HepG2 (cell line): ENCODE results near the gene MLST8. TPM values are rescaled to one million over a fixed set of nuclear protein-coding genes. Genes with fewer than 3 reads are reported as not detected.

Source experiments
- ATF5 ChIP-seq: sonication (generic); formaldehyde crosslinking; IDR thresholded peaks from 2 replicates; pipeline ENCODE4 v1.4.0; 2020; ENCODE audit warnings: mild to moderate bottlenecking, low read depth, missing genetic modification reagents
- ATM ChIP-seq: fragments of 450-650 bp; IDR thresholded peaks from 2 replicates; pipeline ENCODE4 v1.7.1; 2017; ENCODE audit warnings: mild to moderate bottlenecking, borderline replicate concordance
- BCL3 ChIP-seq: sonication (generic); formaldehyde crosslinking; IDR thresholded peaks from 2 replicates; pipeline ENCODE4 v1.5.1; 2020; ENCODE audit warnings: mild to moderate bottlenecking, missing genetic modification reagents, moderate library complexity
- CHD4 ChIP-seq: fragments of 200-600 bp; sonication (generic); IDR thresholded peaks from 2 replicates; pipeline ENCODE4 v1.7.0; 2017; ENCODE audit warnings: mild to moderate bottlenecking, low read length, borderline replicate concordance
- DNMT3B ChIP-seq: conservative IDR thresholded peaks from 2 replicates; pipeline ENCODE4 v1.6.1; 2016; ENCODE audit warnings: missing biosample characterization, control low read depth
- FLYWCH1 ChIP-seq: sonication (generic); formaldehyde crosslinking; IDR thresholded peaks from 2 replicates; pipeline ENCODE4 v1.8.1; 2023; ENCODE audit warnings: mild to moderate bottlenecking, missing genetic modification reagents
- GATAD1 ChIP-seq: IDR thresholded peaks from 2 replicates; pipeline ENCODE4 v1.6.1; 2016; ENCODE audit warnings: missing genetic modification reagents, missing compliant biosample characterization
- HDAC2 ChIP-seq: sonication (generic); formaldehyde crosslinking; IDR thresholded peaks from 2 replicates; pipeline ENCODE4 v1.4.0; 2020; ENCODE audit warnings: missing genetic modification reagents
- JUNB ChIP-seq: sonication (generic); formaldehyde crosslinking; IDR thresholded peaks from 2 replicates; pipeline ENCODE4 v1.8.0; 2022; ENCODE audit warnings: missing genetic modification reagents, mild to moderate bottlenecking, borderline replicate concordance
- MIER2 ChIP-seq: IDR thresholded peaks from 2 replicates; pipeline ENCODE4 v1.6.1; 2016; ENCODE audit warnings: missing biosample characterization, missing genetic modification reagents
- MXD3 ChIP-seq: IDR thresholded peaks from 2 replicates; pipeline ENCODE4 v1.6.1; 2016; ENCODE audit warnings: mild to moderate bottlenecking, missing biosample characterization, missing genetic modification reagents
- NKX3-1 ChIP-seq: sonication (generic); formaldehyde crosslinking; IDR thresholded peaks from 2 replicates; pipeline ENCODE4 v1.5.0; 2020; ENCODE audit warnings: missing genetic modification reagents
- PHF8 ChIP-seq: sonication (generic); formaldehyde crosslinking; IDR thresholded peaks from 2 replicates; pipeline ENCODE4 v1.5.0; 2020; ENCODE audit warnings: missing genetic modification reagents
- TEAD2 ChIP-seq: sonication (generic); formaldehyde crosslinking; IDR thresholded peaks from 2 replicates; pipeline ENCODE4 v1.9.0; 2021; ENCODE audit warnings: missing genetic modification reagents
- TP53 ChIP-seq: sonication (generic); formaldehyde crosslinking; conservative IDR thresholded peaks from 2 replicates; pipeline ENCODE4 v1.4.0; 2020; ENCODE audit warnings: missing genetic modification reagents
- ZEB1 ChIP-seq: IDR thresholded peaks from 2 replicates; pipeline ENCODE4 v1.6.1; 2012; ENCODE audit warnings: mild to moderate bottlenecking, low read depth, inconsistent platforms; ENCODE audit not compliant: insufficient replicate concordance
- ZNF326 ChIP-seq: sonication (generic); formaldehyde crosslinking; IDR thresholded peaks from 2 replicates; pipeline ENCODE4 v1.4.0; 2020; ENCODE audit warnings: missing genetic modification reagents, borderline replicate concordance
- ZNF333 ChIP-seq: sonication (generic); formaldehyde crosslinking; IDR thresholded peaks from 2 replicates; pipeline ENCODE4 v1.4.0; 2020; ENCODE audit warnings: mild to moderate bottlenecking, missing genetic modification reagents, borderline replicate concordance
- ZNF414 ChIP-seq: sonication (generic); formaldehyde crosslinking; IDR thresholded peaks from 2 replicates; pipeline ENCODE4 v1.5.0; 2020; ENCODE audit warnings: missing genetic modification reagents
- ZNF44 ChIP-seq: sonication (generic); formaldehyde crosslinking; IDR thresholded peaks from 2 replicates; pipeline ENCODE4 v1.5.1; 2020; ENCODE audit warnings: mild to moderate bottlenecking, missing genetic modification reagents
- ZNF549 ChIP-seq: sonication (generic); formaldehyde crosslinking; IDR thresholded peaks from 2 replicates; pipeline ENCODE4 v1.5.0; 2020; ENCODE audit warnings: missing genetic modification reagents
- ZNF572 ChIP-seq: sonication (generic); formaldehyde crosslinking; IDR thresholded peaks from 2 replicates; pipeline ENCODE4 v1.5.1; 2020; ENCODE audit warnings: mild to moderate bottlenecking, missing genetic modification reagents
- ZNF674 ChIP-seq: sonication (generic); formaldehyde crosslinking; IDR thresholded peaks from 2 replicates; pipeline ENCODE4 v1.5.0; 2020; ENCODE audit warnings: low read depth, mild to moderate bottlenecking, missing genetic modification reagents
- ZNF7 ChIP-seq: IDR thresholded peaks from 2 replicates; pipeline ENCODE4 v1.6.1; 2016; ENCODE audit warnings: missing biosample characterization, missing genetic modification reagents
- ZNF710 ChIP-seq: sonication (generic); formaldehyde crosslinking; IDR thresholded peaks from 2 replicates; pipeline ENCODE4 v1.5.0; 2020; ENCODE audit warnings: mild to moderate bottlenecking, missing genetic modification reagents, borderline replicate concordance
- ZNF749 ChIP-seq: sonication (generic); formaldehyde crosslinking; IDR thresholded peaks from 2 replicates; pipeline ENCODE4 v1.8.0; 2022; ENCODE audit warnings: mild to moderate bottlenecking, missing genetic modification reagents, moderate library complexity, borderline replicate concordance
- ZNF878 ChIP-seq: sonication (generic); formaldehyde crosslinking; IDR thresholded peaks from 2 replicates; pipeline ENCODE4 v1.8.1; 2023; ENCODE audit warnings: mild to moderate bottlenecking, missing genetic modification reagents, moderate library complexity
- polyA plus RNA-seq, 8 experiments: library from polyadenylated mRNA; depleted of rRNA in 3 of 8; stranded (reverse) in 7 of 8; unstranded in 1 of 8; fragments of >200 nt; fragmentation: Illumina TruSeq in 4 of 8; extraction: Trizol in 4 of 8; gene quantifications; 2 replicates each; pipeline versions ENCODE4 v1.2.1 to v1.2.3, GENCODE V29; 2011 to 2016; ENCODE audit warnings: low read depth in 4 of 8, missing spikeins in 1 of 8, mixed read lengths in 1 of 8; ENCODE audit not compliant: insufficient read depth in 1 of 8
- total RNA-seq, 5 experiments: library from RNA; depleted of rRNA; stranded (reverse); fragments of >200 nt; fragmentation: Illumina TruSeq; extraction: Trizol; gene quantifications; 2 replicates each; pipeline ENCODE4 v1.2.3, GENCODE V29; 2016; ENCODE audit warnings: low read depth in 1 of 5

MLST8 gene
- total and polyA plus RNA-seq, 2 of the 13 experiments (the other 11 are each of a cell fraction or from before 2014, with no cell fraction given): 30.8 to 72.7 TPM

- TF ChIP-seq MIER2 (no peak), JUNB (CRISPR knock-in tag) (no peak), GATAD1 (CRISPR knock-in tag) (no peak), ATM (no peak), CHD4 (no peak), ZNF333 (CRISPR knock-in tag) (no peak), NKX3-1 (CRISPR knock-in tag) (no peak), ZNF878 (no peak), ZNF414 (CRISPR knock-in tag) (no peak), DNMT3B (CRISPR knock-in tag) (no peak), ZNF749 (no peak), ZNF326 (CRISPR knock-in tag) (no peak), FLYWCH1 (CRISPR knock-in tag) (no peak), ZNF674 (no peak), PHF8 (CRISPR knock-in tag) (peak; percentile 31), TP53 (no peak), HDAC2 (CRISPR knock-in tag) (no peak), ZNF710 (0 out of 2 replicates have a peak, but pooled peaks have one; percentile 58), ZNF549 (no peak), ZNF44 (CRISPR knock-in tag) (no peak), ZNF572 (CRISPR knock-in tag) (no peak), ZEB1 (peak; percentile 30), MXD3 (no peak), TEAD2 (CRISPR knock-in tag) (no peak), BCL3 (CRISPR knock-in tag) (no peak), ATF5 (CRISPR knock-in tag) (no peak), ZNF7 (no peak)
Measured at GRCh38 chr16:2155977-2156848, 49.0 kb upstream of the MLST8 start (continued).
